Stimulated activated CD4-positive, alpha-beta T cell treated with anti-CD3 and anti-CD28 coated beads, Interleukin-1b, Interleukin-23, amount 100 ng/mL, for 48 hours (primary cell): ENCODE measurements around the gene TNFRSF13B.
"Not testable (repeated sequence)": the region's sequence is repeated elsewhere in the genome, so short reads cannot be mapped to it uniquely, and the experiment has no call there.

Source experiments
- DNase-seq: peaks from one replicate; pipeline ENCODE4 v3.0.0-alpha.2; 2020

The TNFRSF13B gene

GRCh38 chr17:16986391-16986790 is 14.5 kb upstream of the TNFRSF13B start:
- DNase-seq: no peak

GRCh38 chr17:16981928-16982327 is 10.0 kb upstream of the TNFRSF13B start:
- no peak for DNase-seq

GRCh38 chr17:16980813-16981731 is 9.2 kb upstream of the TNFRSF13B start:
- DNase-seq: no peak

GRCh38 chr17:16980061-16980460 is 8.1 kb upstream of the TNFRSF13B start:
- DNase-seq: no peak

- DNase-seq: not testable (repeated sequence)
Observed at GRCh38 chr17:16979237-16979823, 7.4 kb upstream of the TNFRSF13B start.

DNA sequence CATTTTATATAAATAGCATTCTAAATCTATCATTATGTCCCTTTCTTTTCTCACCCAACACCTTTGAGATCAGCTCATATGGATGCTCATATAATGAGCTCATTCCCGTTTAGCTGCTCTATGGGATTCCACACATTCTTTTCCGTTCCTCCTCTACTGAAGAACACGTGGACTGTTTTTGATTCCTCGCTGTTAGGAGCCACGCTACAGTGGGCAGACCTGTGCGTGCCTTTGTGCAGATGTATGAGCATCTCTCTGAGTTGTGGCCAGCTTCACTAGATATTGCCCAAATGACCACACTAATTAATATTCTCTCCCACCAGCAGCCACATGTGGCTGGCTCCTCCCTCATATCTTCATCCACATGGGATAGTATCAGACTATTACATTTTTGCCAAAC is 6.0 kb upstream of the TNFRSF13B start:
- no peak for DNase-seq

GRCh38 chr17:16976725-16977550 is 5.0 kb upstream of the TNFRSF13B start:
- no peak for DNase-seq

GRCh38 chr17:16975744-16976625 is 4.1 kb upstream of the TNFRSF13B start:
- no peak for DNase-seq

DNA sequence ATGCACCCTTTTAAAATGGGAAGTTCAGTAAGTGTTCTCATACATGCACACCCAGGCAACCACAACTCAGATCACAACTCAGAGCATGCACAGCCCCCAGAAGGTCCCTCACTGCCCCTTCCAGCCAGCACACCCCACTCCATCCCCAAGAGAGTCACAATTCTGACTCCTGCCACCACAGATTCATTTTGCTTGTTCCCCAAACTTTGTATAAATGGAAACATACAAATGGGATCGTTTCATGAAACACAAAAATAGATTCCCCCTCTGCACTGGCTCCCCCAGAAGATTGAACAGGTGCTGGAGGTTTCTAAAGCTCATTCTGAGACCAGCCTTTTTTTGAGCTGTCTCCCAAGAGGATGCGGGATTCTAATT is 3.3 kb upstream of the TNFRSF13B start:
- DNase-seq: no peak

DNA sequence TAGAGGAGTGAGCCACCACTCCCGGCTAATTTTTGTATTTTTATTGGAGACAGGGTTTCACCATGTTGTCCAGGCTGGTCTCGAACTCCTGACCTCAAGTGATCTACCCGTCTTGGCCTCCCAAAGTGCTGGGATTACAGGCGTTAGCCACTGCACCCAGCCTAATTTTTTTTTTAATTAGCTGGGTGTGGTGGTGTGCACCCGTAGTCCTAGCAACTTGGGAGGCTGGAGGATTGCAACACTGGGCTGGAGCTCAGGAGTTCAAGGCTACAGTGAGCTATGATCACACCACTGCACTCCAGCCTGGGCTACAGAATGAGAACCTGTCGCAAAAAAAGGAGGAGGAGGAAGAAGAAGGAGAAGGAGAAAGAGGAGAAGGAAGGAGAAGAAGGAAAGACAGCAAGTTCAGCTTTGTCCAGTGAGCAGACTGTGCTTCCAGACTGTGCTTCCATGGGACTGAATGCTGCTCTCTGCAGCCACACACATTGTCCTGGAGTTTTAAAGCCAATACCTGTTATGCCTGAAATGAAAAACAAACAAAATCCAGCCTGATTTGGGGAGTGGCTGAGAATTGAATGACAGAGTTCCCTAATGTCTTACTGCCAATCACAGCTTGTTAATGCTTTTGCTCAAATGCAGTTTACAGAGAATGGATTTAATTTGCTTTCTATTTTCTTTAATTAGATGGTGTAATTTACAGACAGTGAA is 2.8 kb upstream of the TNFRSF13B start:
- DNase-seq: no peak

- no peak for DNase-seq
Observed at GRCh38 chr17:16973760-16974540, 2.0 kb upstream of the TNFRSF13B start.

DNA sequence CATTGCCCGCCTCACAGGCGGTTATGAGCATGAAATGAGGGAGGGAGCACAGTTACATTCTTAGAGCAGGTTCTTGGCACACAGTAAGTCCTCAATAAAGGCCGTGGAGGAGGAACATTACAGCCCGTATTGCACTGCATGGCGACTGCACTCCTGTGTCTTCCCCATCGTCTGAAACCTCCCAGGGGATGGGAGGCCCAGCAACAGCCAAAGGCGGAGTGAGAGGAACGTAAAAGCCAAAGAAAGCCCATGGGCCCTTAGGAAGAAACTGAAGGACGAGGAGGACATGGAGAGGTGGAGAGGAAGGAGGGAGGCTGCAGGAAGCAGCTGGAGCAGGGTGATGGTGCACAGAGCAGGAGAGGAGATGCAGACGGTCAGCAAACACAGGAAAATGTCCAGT is 1.1 kb upstream of the TNFRSF13B start:
- not testable (repeated sequence) for DNase-seq

DNA sequence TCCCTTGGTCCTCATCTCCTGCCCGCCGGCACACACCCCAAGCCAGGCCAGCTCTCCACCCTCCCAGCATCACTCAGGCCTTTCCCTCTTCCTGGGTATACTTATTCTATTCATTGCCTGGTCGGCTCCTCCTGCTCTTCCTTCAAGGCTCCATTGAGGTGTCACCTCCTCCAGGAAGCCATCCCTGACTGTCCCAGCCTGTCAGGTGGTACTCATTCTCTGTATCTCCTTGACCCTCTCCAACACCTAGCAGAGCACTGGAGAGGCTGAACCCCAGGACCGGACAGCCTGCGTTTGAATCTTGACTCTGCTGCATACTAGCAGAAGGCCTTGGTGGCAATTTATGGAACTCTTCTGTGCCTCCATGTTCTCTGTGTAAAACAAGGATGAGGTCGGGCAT is 428 bp upstream of the TNFRSF13B start:
- no peak for DNase-seq

GRCh38 chr17:16969931-16970906 is 1.7 kb downstream of the TNFRSF13B start:
- DNase-seq: no peak

GRCh38 chr17:16968786-16969185 is 3.1 kb downstream of the TNFRSF13B start:
- no peak for DNase-seq

DNA sequence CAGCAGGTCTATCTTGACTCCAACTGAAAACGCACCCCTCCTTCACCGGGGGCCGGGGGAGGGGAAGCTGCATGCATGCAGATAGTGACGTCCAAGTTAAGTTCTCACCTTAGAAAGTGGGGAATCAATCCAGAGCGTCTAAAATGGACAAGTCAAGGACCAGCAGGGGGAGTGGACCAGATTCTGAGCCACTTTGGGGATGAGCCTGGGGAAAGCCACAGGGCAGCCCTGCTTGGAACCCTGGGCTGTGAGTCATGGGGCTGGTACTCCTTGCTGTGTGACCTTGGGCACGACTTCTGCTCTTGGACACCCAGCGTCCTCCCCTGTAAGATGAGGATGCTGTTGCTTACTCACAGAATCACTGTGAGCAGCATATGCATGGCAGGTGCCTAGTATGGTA is 9.1 kb downstream of the TNFRSF13B start:
- no peak for DNase-seq

- DNase-seq: no peak
Observed at GRCh38 chr17:16961792-16962191, 10.1 kb downstream of the TNFRSF13B start.

- not testable (repeated sequence) for DNase-seq
Observed at GRCh38 chr17:16961022-16961421, 10.9 kb downstream of the TNFRSF13B start.

- not testable (repeated sequence) for DNase-seq
Observed at GRCh38 chr17:16955011-16955410, 16.9 kb downstream of the TNFRSF13B start.

- no peak for DNase-seq
Observed at GRCh38 chr17:16954521-16954920, 17.4 kb downstream of the TNFRSF13B start.
